A549 (cell line): ENCODE measurements around the gene SH2D1B. TPM values are rescaled to one million over a fixed set of nuclear protein-coding genes. Genes with fewer than 3 reads are reported as not detected.

ENCODE experiments used
- ATAC-seq, 2 experiments: fragments of 200-7000 bp in 1 of 2; fragments of >200 bp in 1 of 2; cut with Nextera tagmentation in 1 of 2; cut with Tn5 transposase in 1 of 2; 3 replicates each; pipeline versions ENCODE4 v1.8.0 to v1.9.1; 2018 to 2020; ENCODE audit warnings: mild to moderate bottlenecking in 1 of 2, moderate library complexity in 1 of 2
- CTCF ChIA-PET: fragments of 300-600 bp; sonication (Branson Sonifier 250); formaldehyde crosslinking; extraction: SDS; loops from one replicate; lab custom pipeline; 2021; ENCODE audit warnings: antibody characterized with exemption, inconsistent platforms; lab: Yijun Ruan, JAX
- POLR2A ChIA-PET: fragments of 350-600 bp; formaldehyde crosslinking; extraction: SDS; loops from one replicate; lab custom pipeline; 2021; ENCODE audit warnings: antibody characterized with exemption, inconsistent platforms; lab: Yijun Ruan, JAX
- DNase-seq, 2 experiments: peaks; one replicate each; pipeline versions ENCODE4 v3.0.0 to v3.0.0-alpha.2; 2011 to 2016; ENCODE audit warnings: low read depth in 1 of 2, low spot score in 1 of 2
- FAIRE-seq: peaks from 2 replicates; lab custom pipeline; 2011; peaks lifted over from hg19 to GRCh38; lab: Jason Lieb, UNC
- H3K27ac ChIP-seq, 2 experiments: fragments of >200 bp; sonication (Bioruptor Twin); formaldehyde crosslinking; 3 replicates each; pipeline ENCODE4 v1.5.1; 2016 to 2017
- H3K4me1 ChIP-seq: fragments of >200 bp; sonication (Bioruptor Twin); formaldehyde crosslinking; 3 replicates; pipeline ENCODE4 v1.6.1; 2016
- H3K4me2 ChIP-seq: fragments of >200 bp; sonication (Bioruptor Twin); formaldehyde crosslinking; 3 replicates; pipeline ENCODE4 v1.6.1; 2016
- H3K4me3 ChIP-seq: fragments of >200 bp; sonication (Bioruptor Twin); formaldehyde crosslinking; 3 replicates; pipeline ENCODE4 v1.5.1; 2016
- H3K9me3 ChIP-seq: fragments of >200 bp; sonication (Bioruptor Twin); formaldehyde crosslinking; 3 replicates; pipeline ENCODE4 v1.6.1; 2016
- BHLHE40 ChIP-seq: IDR thresholded peaks from 2 replicates; pipeline ENCODE4 v1.6.1; 2012; ENCODE audit warnings: low read depth, low read length, inconsistent platforms
- CBX8 ChIP-seq: fragments of 200-600 bp; sonication (generic); IDR thresholded peaks from 2 replicates; pipeline ENCODE4 v1.6.1; 2016
- EHF ChIP-seq: fragments of 250-450 bp; sonication (Bioruptor Pico); IDR thresholded peaks from 2 replicates; pipeline ENCODE4 v1.5.0; 2020; ENCODE audit warnings: mild to moderate bottlenecking
- ESRRA ChIP-seq: fragments of 150-350 bp; IDR thresholded peaks from 2 replicates; pipeline ENCODE4 v1.6.1; 2014; ENCODE audit warnings: mild to moderate bottlenecking, low read length, borderline replicate concordance
- FOXS1 ChIP-seq: fragments of 250-450 bp; sonication (Bioruptor Pico); IDR thresholded peaks from 2 replicates; pipeline ENCODE4 v1.5.0; 2020; ENCODE audit warnings: mild to moderate bottlenecking, moderate library complexity
- GATA3 ChIP-seq: IDR thresholded peaks from 2 replicates; pipeline ENCODE4 v1.6.1; 2012; ENCODE audit warnings: borderline replicate concordance
- HDAC2 ChIP-seq: fragments of 200-600 bp; sonication (generic); IDR thresholded peaks from 2 replicates; pipeline ENCODE4 v1.6.1; 2016
- HEYL ChIP-seq: fragments of 250-450 bp; sonication (Bioruptor Pico); IDR thresholded peaks from 2 replicates; pipeline ENCODE4 v1.8.0; 2021; ENCODE audit warnings: mild to moderate bottlenecking, moderate library complexity
- HOXA7 ChIP-seq: fragments of 250-450 bp; sonication (Bioruptor Pico); IDR thresholded peaks from 2 replicates; pipeline ENCODE4 v1.5.0; 2020; ENCODE audit warnings: mild to moderate bottlenecking, moderate library complexity
- JUN ChIP-seq, 2 experiments: fragments of >200 bp; sonication (Bioruptor Twin); formaldehyde crosslinking; IDR thresholded peaks; 2 replicates in 1 of 2; 3 replicates in 1 of 2; pipeline ENCODE4 v1.6.1; 2016 to 2017
- KDM1A ChIP-seq: fragments of 200-600 bp; sonication (generic); IDR thresholded peaks from 2 replicates; pipeline ENCODE4 v1.6.1; 2016; ENCODE audit warnings: low read depth, mild to moderate bottlenecking
- MAFK ChIP-seq: fragments of 450-650 bp; IDR thresholded peaks from 2 replicates; pipeline ENCODE4 v1.6.1; 2014; ENCODE audit not compliant: partially characterized antibody
- MYC ChIP-seq: IDR thresholded peaks from 2 replicates; pipeline ENCODE4 v1.6.1; 2012; ENCODE audit warnings: mild to moderate bottlenecking, inconsistent platforms, low read length, improper control_type of control experiment, borderline replicate concordance
- NFE2L2 ChIP-seq: fragments of 150-350 bp; conservative IDR thresholded peaks from 2 replicates; pipeline ENCODE4 v1.6.1; 2014; ENCODE audit warnings: low read length
- NR3C1 ChIP-seq: fragments of >200 bp; sonication (Bioruptor Twin); formaldehyde crosslinking; IDR thresholded peaks from 3 replicates; pipeline ENCODE4 v1.6.1; 2017
- PHF8 ChIP-seq: fragments of 200-600 bp; sonication (generic); IDR thresholded peaks from 2 replicates; pipeline ENCODE4 v1.6.1; 2016; ENCODE audit warnings: low read depth, mild to moderate bottlenecking, antibody characterized with exemption, moderate library complexity, borderline replicate concordance
- RNF2 ChIP-seq: fragments of 200-600 bp; sonication (generic); IDR thresholded peaks from 2 replicates; pipeline ENCODE4 v1.6.1; 2016; ENCODE audit warnings: low read depth, mild to moderate bottlenecking, antibody characterized with exemption, moderate library complexity, borderline replicate concordance
- SMC3 ChIP-seq: fragments of >200 bp; sonication (Bioruptor Twin); formaldehyde crosslinking; IDR thresholded peaks from 3 replicates; pipeline ENCODE4 v1.6.1; 2018; ENCODE audit warnings: inconsistent platforms
- TFCP2L1 ChIP-seq: fragments of 250-450 bp; sonication (Bioruptor Pico); IDR thresholded peaks from 2 replicates; pipeline ENCODE4 v1.5.0; 2021; ENCODE audit warnings: mild to moderate bottlenecking
- TP53 ChIP-seq: fragments of 250-450 bp; sonication (Bioruptor Pico); IDR thresholded peaks from 2 replicates; pipeline ENCODE4 v1.5.0; 2021; ENCODE audit warnings: mild to moderate bottlenecking, moderate library complexity
- ZC3H11A ChIP-seq: fragments of 450-650 bp; IDR thresholded peaks from 2 replicates; pipeline ENCODE4 v1.6.1; 2014; ENCODE audit warnings: antibody characterized with exemption, mild to moderate bottlenecking
- WGBS: methylation state at CpG from one replicate; pipeline ENCODE4 v1.1.6; 2017; ENCODE audit errors: missing lambda C conversion rate; 5-methylcytosine and 5-hydroxymethylcytosine counted together
- polyA plus RNA-seq, 4 experiments: library from polyadenylated mRNA; depleted of rRNA in 3 of 4; stranded (reverse); fragments of >200 nt; fragmentation: RNase III in 1 of 4; extraction: RNeasy Plus Mini Kit Qiagen cat#74134 plus additional on column Dnase treatment in 1 of 4; gene quantifications; 2 replicates in 3 of 4; 3 replicates in 1 of 4; pipeline ENCODE4 v1.2.3, GENCODE V29; 2011 to 2017
- TF ChIP-seq, protein P1 (sequence below): fragments of 450-650 bp; IDR thresholded peaks from 2 replicates; pipeline ENCODE4 v1.6.1; 2014; ENCODE audit warnings: antibody characterized with exemption
- TF ChIP-seq, protein P2 (sequence below): fragments of 250-450 bp; sonication (Bioruptor Pico); IDR thresholded peaks from 2 replicates; pipeline ENCODE4 v1.5.0; 2021; ENCODE audit warnings: mild to moderate bottlenecking, moderate library complexity, borderline replicate concordance
- TF ChIP-seq, protein P3 (sequence below): IDR thresholded peaks from 2 replicates; pipeline ENCODE4 v1.6.1; 2012; ENCODE audit warnings: low read depth, borderline replicate concordance
- TF ChIP-seq, protein P4 (sequence below): fragments of 250-450 bp; sonication (Bioruptor Pico); IDR thresholded peaks from 2 replicates; pipeline ENCODE4 v1.5.0; 2020; ENCODE audit warnings: low read depth, mild to moderate bottlenecking, moderate library complexity
- TF ChIP-seq, protein P5 (sequence below): fragments of >200 bp; sonication (Bioruptor Twin); formaldehyde crosslinking; IDR thresholded peaks from 3 replicates; pipeline ENCODE4 v1.5.1; 2016
- TF ChIP-seq, protein P6 (sequence below): IDR thresholded peaks from 2 replicates; pipeline ENCODE4 v1.6.1; 2012

SH2D1B gene
- polyA plus RNA-seq, 2 of the 4 experiments (the other 2 are of a cell fraction), result 0.04 TPM; not detected in 1

DNA sequence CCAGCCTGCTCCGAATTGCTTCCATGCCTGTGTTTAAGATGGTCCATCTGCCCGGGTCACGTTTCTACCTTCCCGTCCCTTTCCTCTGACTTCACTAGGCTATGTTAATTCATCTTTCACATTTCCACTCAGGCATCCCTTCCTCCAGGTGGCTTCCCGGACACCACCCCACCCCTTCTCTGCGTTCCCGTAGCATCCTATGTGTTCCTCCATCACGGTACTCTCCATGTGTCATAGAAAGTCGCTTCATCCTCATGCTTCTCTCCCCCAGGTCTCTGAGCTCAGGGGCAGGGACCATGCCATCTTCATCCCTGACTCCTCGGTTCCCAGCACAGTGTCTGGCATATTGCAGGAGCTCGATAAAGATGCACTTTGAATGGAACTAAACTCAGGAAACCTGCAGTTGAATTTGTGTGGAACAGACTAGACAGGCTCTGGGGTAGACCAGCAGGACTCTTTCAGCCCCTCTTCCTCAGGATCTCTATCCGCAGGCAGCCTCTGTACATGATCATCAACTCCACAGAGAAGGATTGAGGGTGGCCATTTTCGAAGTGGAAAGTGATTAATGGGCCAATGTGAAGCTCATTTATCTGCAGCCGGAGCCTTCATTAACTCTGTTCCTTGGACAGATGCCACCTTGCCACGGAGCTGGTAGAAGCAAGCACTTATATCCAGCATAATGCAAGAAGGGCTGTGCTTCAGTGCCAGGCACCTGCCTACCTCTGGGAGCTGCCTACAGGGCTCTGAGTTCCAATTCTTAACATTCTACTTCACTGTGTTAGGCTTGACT lies 21.3 kb downstream of the SH2D1B start:
- H3K4me3 ChIP-seq, result no peak overlapping the region
- H3K27ac ChIP-seq, result no peak overlapping the region
- CTCF ChIA-PET, result interaction anchor here (0.9 to 5.9 kb wide), 6 partner anchors 9 to 334 kb away, joined by 3 to 35 read pairs (median 7); partner anchors contain the start of gene C1orf226
- H3K4me1 ChIP-seq, result no peaks in the 10 kb centered on the region
- ATAC-seq (no peak), FAIRE-seq (no peak), DNase-seq (no peak)
- TF ChIP-seq BHLHE40 (no peak), KDM1A (no peak), SMC3 (no peak), RNF2 (no peak), HEYL (CRISPR knock-in tag) (no peak), MAFK (no peak), JUN (IDR thresholded peaks at IDR 0.05) (no peak), ESRRA (no peak), NR3C1 (no peak)
- TF ChIP-seq, protein P1, sequence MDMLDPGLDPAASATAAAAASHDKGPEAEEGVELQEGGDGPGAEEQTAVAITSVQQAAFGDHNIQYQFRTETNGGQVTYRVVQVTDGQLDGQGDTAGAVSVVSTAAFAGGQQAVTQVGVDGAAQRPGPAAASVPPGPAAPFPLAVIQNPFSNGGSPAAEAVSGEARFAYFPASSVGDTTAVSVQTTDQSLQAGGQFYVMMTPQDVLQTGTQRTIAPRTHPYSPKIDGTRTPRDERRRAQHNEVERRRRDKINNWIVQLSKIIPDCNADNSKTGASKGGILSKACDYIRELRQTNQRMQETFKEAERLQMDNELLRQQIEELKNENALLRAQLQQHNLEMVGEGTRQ, result no peak
- TF ChIP-seq, protein P2, sequence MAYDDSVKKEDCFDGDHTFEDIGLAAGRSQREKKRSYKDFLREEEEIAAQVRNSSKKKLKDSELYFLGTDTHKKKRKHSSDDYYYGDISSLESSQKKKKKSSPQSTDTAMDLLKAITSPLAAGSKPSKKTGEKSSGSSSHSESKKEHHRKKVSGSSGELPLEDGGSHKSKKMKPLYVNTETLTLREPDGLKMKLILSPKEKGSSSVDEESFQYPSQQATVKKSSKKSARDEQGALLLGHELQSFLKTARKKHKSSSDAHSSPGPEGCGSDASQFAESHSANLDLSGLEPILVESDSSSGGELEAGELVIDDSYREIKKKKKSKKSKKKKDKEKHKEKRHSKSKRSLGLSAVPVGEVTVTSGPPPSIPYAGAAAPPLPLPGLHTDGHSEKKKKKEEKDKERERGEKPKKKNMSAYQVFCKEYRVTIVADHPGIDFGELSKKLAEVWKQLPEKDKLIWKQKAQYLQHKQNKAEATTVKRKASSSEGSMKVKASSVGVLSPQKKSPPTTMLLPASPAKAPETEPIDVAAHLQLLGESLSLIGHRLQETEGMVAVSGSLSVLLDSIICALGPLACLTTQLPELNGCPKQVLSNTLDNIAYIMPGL (CRISPR knock-in tag), result no peak
- TF ChIP-seq, protein P3, sequence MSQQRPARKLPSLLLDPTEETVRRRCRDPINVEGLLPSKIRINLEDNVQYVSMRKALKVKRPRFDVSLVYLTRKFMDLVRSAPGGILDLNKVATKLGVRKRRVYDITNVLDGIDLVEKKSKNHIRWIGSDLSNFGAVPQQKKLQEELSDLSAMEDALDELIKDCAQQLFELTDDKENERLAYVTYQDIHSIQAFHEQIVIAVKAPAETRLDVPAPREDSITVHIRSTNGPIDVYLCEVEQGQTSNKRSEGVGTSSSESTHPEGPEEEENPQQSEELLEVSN, result no peak
- TF ChIP-seq, protein P4, sequence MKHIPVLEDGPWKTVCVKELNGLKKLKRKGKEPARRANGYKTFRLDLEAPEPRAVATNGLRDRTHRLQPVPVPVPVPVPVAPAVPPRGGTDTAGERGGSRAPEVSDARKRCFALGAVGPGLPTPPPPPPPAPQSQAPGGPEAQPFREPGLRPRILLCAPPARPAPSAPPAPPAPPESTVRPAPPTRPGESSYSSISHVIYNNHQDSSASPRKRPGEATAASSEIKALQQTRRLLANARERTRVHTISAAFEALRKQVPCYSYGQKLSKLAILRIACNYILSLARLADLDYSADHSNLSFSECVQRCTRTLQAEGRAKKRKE (CRISPR knock-in tag), result no peak
- TF ChIP-seq, protein P5, sequence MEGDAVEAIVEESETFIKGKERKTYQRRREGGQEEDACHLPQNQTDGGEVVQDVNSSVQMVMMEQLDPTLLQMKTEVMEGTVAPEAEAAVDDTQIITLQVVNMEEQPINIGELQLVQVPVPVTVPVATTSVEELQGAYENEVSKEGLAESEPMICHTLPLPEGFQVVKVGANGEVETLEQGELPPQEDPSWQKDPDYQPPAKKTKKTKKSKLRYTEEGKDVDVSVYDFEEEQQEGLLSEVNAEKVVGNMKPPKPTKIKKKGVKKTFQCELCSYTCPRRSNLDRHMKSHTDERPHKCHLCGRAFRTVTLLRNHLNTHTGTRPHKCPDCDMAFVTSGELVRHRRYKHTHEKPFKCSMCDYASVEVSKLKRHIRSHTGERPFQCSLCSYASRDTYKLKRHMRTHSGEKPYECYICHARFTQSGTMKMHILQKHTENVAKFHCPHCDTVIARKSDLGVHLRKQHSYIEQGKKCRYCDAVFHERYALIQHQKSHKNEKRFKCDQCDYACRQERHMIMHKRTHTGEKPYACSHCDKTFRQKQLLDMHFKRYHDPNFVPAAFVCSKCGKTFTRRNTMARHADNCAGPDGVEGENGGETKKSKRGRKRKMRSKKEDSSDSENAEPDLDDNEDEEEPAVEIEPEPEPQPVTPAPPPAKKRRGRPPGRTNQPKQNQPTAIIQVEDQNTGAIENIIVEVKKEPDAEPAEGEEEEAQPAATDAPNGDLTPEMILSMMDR, result no peak
- WGBS, result 49% methylated on average over 15 of the region's 15 CpGs
- POLR2A ChIA-PET, result no interaction called here
- no peak overlapping the region for H3K4me2 ChIP-seq
- no peaks in the 10 kb centered on the region for H3K9me3 ChIP-seq

DNA sequence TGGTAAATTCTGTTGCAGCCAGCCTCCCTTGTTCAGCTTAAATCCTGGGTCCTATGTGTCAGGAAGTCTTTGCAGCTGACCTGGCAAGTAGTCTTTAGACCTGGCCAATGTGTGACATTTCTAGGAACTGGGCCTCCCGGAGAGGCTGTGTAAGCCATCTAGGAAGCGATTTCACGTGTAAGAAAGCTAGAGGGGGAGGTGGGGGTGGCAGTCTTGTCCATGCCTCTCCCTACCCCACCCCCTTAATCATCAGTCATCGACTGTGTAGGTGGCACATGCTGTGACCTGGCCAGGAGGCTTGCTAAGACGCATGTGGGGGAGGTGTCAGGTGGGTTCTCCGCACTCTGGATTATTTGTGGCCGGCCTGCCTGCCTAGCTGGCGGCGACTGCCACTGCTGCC lies 22.0 kb downstream of the SH2D1B start:
- WGBS, result 76% methylated on average over 9 of the region's 9 CpGs
- ATAC-seq (no peak), DNase-seq (no peak), FAIRE-seq (no peak)
- no peaks in the 10 kb centered on the region for H3K9me3 ChIP-seq
- TF ChIP-seq KDM1A, result no peak
- no peak for TF ChIP-seq GATA3
- no peak for TF ChIP-seq RNF2
- no peak for TF ChIP-seq TFCP2L1 (CRISPR knock-in tag)
- TF ChIP-seq, protein P6, sequence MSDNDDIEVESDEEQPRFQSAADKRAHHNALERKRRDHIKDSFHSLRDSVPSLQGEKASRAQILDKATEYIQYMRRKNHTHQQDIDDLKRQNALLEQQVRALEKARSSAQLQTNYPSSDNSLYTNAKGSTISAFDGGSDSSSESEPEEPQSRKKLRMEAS, result no peak
- TF ChIP-seq NFE2L2, result no peak
- TF ChIP-seq NR3C1, result no peak
- TF ChIP-seq TP53 (CRISPR knock-in tag), result no peak
- no peak for TF ChIP-seq MYC
- TF ChIP-seq HOXA7 (CRISPR knock-in tag), result no peak
- TF ChIP-seq, protein P3, result no peak
- no peak for TF ChIP-seq EHF (CRISPR knock-in tag)
- no peak for TF ChIP-seq JUN (IDR thresholded peaks at IDR 0.05)
- no peak for TF ChIP-seq HDAC2
- no peak for TF ChIP-seq ESRRA
- TF ChIP-seq CBX8, result no peak
- no peak for TF ChIP-seq PHF8
- no peak for TF ChIP-seq ZC3H11A
- TF ChIP-seq FOXS1, result no peak
- TF ChIP-seq SMC3, result no peak
- ChIA-PET POLR2A (no interaction called here), CTCF (interaction anchor here (0.9 to 5.9 kb wide), 4 partner anchors 8 to 336 kb away, joined by 3 to 35 read pairs (median 9); partner anchors contain the start of gene C1orf226)
- no peak overlapping the region for H3K4me2 ChIP-seq
- H3K4me3 ChIP-seq, result no peak overlapping the region
- H3K27ac ChIP-seq, result no peak overlapping the region; a peak in 1 of 6 replicates
- no peaks in the 10 kb centered on the region for H3K4me1 ChIP-seq
